ENCODE results near the gene RAB25. TPM values are rescaled to one million over a fixed set of nuclear protein-coding genes. Genes with fewer than 3 reads are reported as not detected.
A peak's percentile ranks its signal among the peaks of the same experiment; 100 is the strongest.

Gene RAB25
- total and polyA plus RNA-seq, 2 of the 13 experiments (the other 11 are each of a cell fraction or from before 2014, with no cell fraction given): 0.20 to 0.22 TPM

GRCh38 chr1:156086256-156086662, 25.3 kb downstream of the RAB25 start (continued):
- TF ChIP-seq PRDM10 (CRISPR knock-in tag; IDR thresholded peaks at IDR 0.05; ENCODE audit: low read depth): peak; percentile 34; the same call in 1 of the 2 replicates
- TF ChIP-seq ZNF644 (CRISPR knock-in tag; IDR thresholded peaks at IDR 0.05; ENCODE audit: low read depth): peak; percentile 49; the same call in 1 of the 2 replicates
- no peak for TF ChIP-seq ARHGAP35 (CRISPR knock-in tag; IDR thresholded peaks at IDR 0.05; ENCODE audit: borderline replicate concordance)
- peak; percentile 92 for TF ChIP-seq NFIC (IDR thresholded peaks at IDR 0.05; ENCODE audit: low read length)
- peak; percentile 50; the same call in 1 of the 2 replicates for TF ChIP-seq ZNF574 (CRISPR knock-in tag; IDR thresholded peaks at IDR 0.05)
- no peak; the same call in 1 of the 2 replicates for TF ChIP-seq KDM1A (CRISPR knock-in tag; IDR thresholded peaks at IDR 0.05)
- no peak for TF ChIP-seq ARNT2 (CRISPR knock-in tag; IDR thresholded peaks at IDR 0.05; ENCODE audit: low read depth)
- peak; percentile 95 for TF ChIP-seq PAXIP1 (CRISPR knock-in tag; conservative IDR thresholded peaks at IDR 0.05)
- peak; percentile 85 for TF ChIP-seq ZBTB25 (CRISPR knock-in tag; IDR thresholded peaks at IDR 0.05)
- TF ChIP-seq SMARCE1 (IDR thresholded peaks at IDR 0.05; ENCODE audit: borderline replicate concordance): no peak
- peak; percentile 55; the same call in 1 of the 2 replicates for TF ChIP-seq GATAD1 (CRISPR knock-in tag; IDR thresholded peaks at IDR 0.05)
- TF ChIP-seq FOXK2 (IDR thresholded peaks at IDR 0.05): peak; percentile 94
- TF ChIP-seq ESRRA (CRISPR knock-in tag; IDR thresholded peaks at IDR 0.05; ENCODE audit: low read depth): peak; percentile 85
- TF ChIP-seq NBN (conservative IDR thresholded peaks at IDR 0.05): no peak
- peak; percentile 75 for TF ChIP-seq TCF7 (IDR thresholded peaks at IDR 0.05; ENCODE audit: low read depth)
- TF ChIP-seq NPAS2 (CRISPR knock-in tag; IDR thresholded peaks at IDR 0.05; ENCODE audit: borderline replicate concordance): no peak
- TF ChIP-seq MED1 (CRISPR knock-in tag; IDR thresholded peaks at IDR 0.05): peak; percentile 84
- TF ChIP-seq KDM5A (IDR thresholded peaks at IDR 0.05; ENCODE audit: borderline replicate concordance, low read length): peak; percentile 63; the same call in 1 of the 2 replicates
